Nephron progenitor cell (in vitro differentiated cells): ENCODE measurements around the gene GAK.

ENCODE experiments used
- DNase-seq: peaks from one replicate; pipeline ENCODE4 v3.0.0; 2021
- H3K27ac Mint-ChIP-seq: 2 replicates; pipeline ENCODE4 v1.8.0; 2021; ENCODE audit warnings: mild to moderate bottlenecking, moderate library complexity, mixed read lengths
- H3K27me3 Mint-ChIP-seq: 2 replicates; pipeline ENCODE4 v1.8.0; 2021; ENCODE audit warnings: mild to moderate bottlenecking, low read depth, mixed read lengths; ENCODE audit not compliant: poor library complexity
- H3K36me3 Mint-ChIP-seq: 2 replicates; pipeline ENCODE4 v1.8.0; 2021; ENCODE audit warnings: low read depth, mixed read lengths
- H3K4me1 Mint-ChIP-seq: 2 replicates; pipeline ENCODE4 v1.8.0; 2021; ENCODE audit warnings: mixed read lengths
- H3K4me3 Mint-ChIP-seq: 2 replicates; pipeline ENCODE4 v1.8.0; 2021; ENCODE audit warnings: mild to moderate bottlenecking, moderate library complexity, mixed read lengths
- H3K9me3 Mint-ChIP-seq: 2 replicates; pipeline ENCODE4 v1.8.0; 2021; ENCODE audit warnings: mild to moderate bottlenecking, moderate library complexity, mixed read lengths
- CTCF ChIP-seq: fragments of 200-600 bp; sonication (generic); IDR thresholded peaks from 2 replicates; pipeline ENCODE4 v1.5.0; 2021; ENCODE audit warnings: antibody characterized with exemption

Gene GAK

GRCh38 chr4:964346-965025 is 32.4 kb upstream of the GAK start:
- no peaks in the 10 kb centered on the region for H3K36me3 Mint-ChIP-seq
- H3K4me3 Mint-ChIP-seq: no peak overlapping the region
- H3K27ac Mint-ChIP-seq: no peak overlapping the region
- no peaks in the 10 kb centered on the region for H3K4me1 Mint-ChIP-seq
- H3K9me3 Mint-ChIP-seq: no peaks in the 10 kb centered on the region
- H3K27me3 Mint-ChIP-seq: peaks cover 29% of the 10 kb centered on the region
- TF ChIP-seq CTCF: no peak
- DNase-seq: no peak

GRCh38 chr4:963276-964225 is 31.4 kb upstream of the GAK start:
- no peaks in the 10 kb centered on the region for H3K4me1 Mint-ChIP-seq
- H3K9me3 Mint-ChIP-seq: no peaks in the 10 kb centered on the region
- no peak overlapping the region for H3K27ac Mint-ChIP-seq
- H3K4me3 Mint-ChIP-seq: no peak overlapping the region
- no peak for DNase-seq
- no peaks in the 10 kb centered on the region for H3K36me3 Mint-ChIP-seq
- TF ChIP-seq CTCF: no peak
- peaks cover 20% of the 10 kb centered on the region for H3K27me3 Mint-ChIP-seq

- Mint-ChIP-seq H3K4me1 (no peaks in the 10 kb centered on the region), H3K36me3 (no peaks in the 10 kb centered on the region)
These were observed 30.4 kb upstream of the GAK start for GRCh38 chr4:962231-963208.

GRCh38 chr4:961351-962230 is 29.5 kb upstream of the GAK start:
- peaks cover 3% of the 10 kb centered on the region for H3K4me1 Mint-ChIP-seq
- peaks cover 9% of the 10 kb centered on the region for H3K27me3 Mint-ChIP-seq
- H3K27ac Mint-ChIP-seq: no peak overlapping the region
- no peak overlapping the region for H3K4me3 Mint-ChIP-seq
- H3K36me3 Mint-ChIP-seq: no peaks in the 10 kb centered on the region
- no peak for DNase-seq
- no peaks in the 10 kb centered on the region for H3K9me3 Mint-ChIP-seq
- TF ChIP-seq CTCF: no peak

More at GRCh38 chr4:962231-963208, 30.4 kb upstream of the GAK start:
- Mint-ChIP-seq H3K9me3 (no peaks in the 10 kb centered on the region), H3K27ac (no peak overlapping the region), H3K27me3 (peaks cover 11% of the 10 kb centered on the region), H3K4me3 (no peak overlapping the region)
- no peak for TF ChIP-seq CTCF
- DNase-seq: no peak
